GM12878 (cell line): ENCODE measurements around the gene ZNF57. TPM values are rescaled to one million over a fixed set of nuclear protein-coding genes. Genes with fewer than 3 reads are reported as not detected.

Experiments used
- ATAC-seq: fragments of 200-7000 bp; cut with Tn5 transposase; 3 replicates; pipeline ENCODE4 v1.9.1; 2020; ENCODE audit warnings: mild to moderate bottlenecking, moderate library complexity
- BruUV-seq: library from RNA; stranded (reverse); fragments of 400-500 nt; replicated peaks from 2 replicates; lab custom pipeline; 2021; lab: Mats Ljungman, UMichigan
- CTCF ChIA-PET: fragments of 300-600 bp; sonication (Branson Sonifier 250); formaldehyde crosslinking; extraction: SDS; loops from one replicate; lab custom pipeline; 2021; ENCODE audit warnings: inconsistent platforms; lab: Yijun Ruan, JAX
- POLR2A ChIA-PET: fragments of 350-600 bp; formaldehyde crosslinking; extraction: SDS; loops from one replicate; lab custom pipeline; 2021; ENCODE audit warnings: inconsistent platforms; lab: Charles Lee
- RAD21 ChIA-PET: fragments of 300-600 bp; sonication (Branson Sonifier 250); formaldehyde crosslinking; loops from one replicate; lab custom pipeline; 2023; ENCODE audit warnings: antibody characterized with exemption; ENCODE audit not compliant: unreplicated experiment; lab: Charles Lee
- SMC1A ChIA-PET: fragments of 300-600 bp; sonication (Branson Sonifier 250); formaldehyde crosslinking; loops from one replicate; lab custom pipeline; 2023; ENCODE audit not compliant: unreplicated experiment, uncharacterized antibody; lab: Charles Lee
- DNase-seq: peaks from one replicate; pipeline ENCODE4 v3.0.0-alpha.2; 2011; ENCODE audit warnings: low read depth, low spot score
- FAIRE-seq: peaks from 3 replicates; lab custom pipeline; 2011; peaks lifted over from hg19 to GRCh38; lab: Jason Lieb, UNC
- H2AFZ ChIP-seq: 2 replicates; pipeline ENCODE4 v1.6.0; 2011; ENCODE audit warnings: low read depth, low read length, control low read depth; ENCODE audit not compliant: control insufficient read depth
- H3K27ac ChIP-seq: 2 replicates; pipeline ENCODE4 v1.5.1; 2011; ENCODE audit warnings: control low read depth; ENCODE audit not compliant: control insufficient read depth, insufficient read depth
- H3K27me3 ChIP-seq, 2 experiments: replicated peaks in 1 of 2; 2 replicates each; pipeline versions ENCODE4 v1.6.0 to v1.6.1; 2011; ENCODE audit warnings: low read length in 1 of 2; ENCODE audit not compliant: control insufficient read depth in 2 of 2, insufficient read depth in 2 of 2
- H3K36me3 ChIP-seq, 2 experiments: 2 replicates each; pipeline ENCODE4 v1.5.1; 2011; ENCODE audit warnings: low read length in 1 of 2; ENCODE audit not compliant: control insufficient read depth in 2 of 2, insufficient read depth in 2 of 2
- H3K4me1 ChIP-seq: 2 replicates; pipeline ENCODE4 v1.6.1; 2011; ENCODE audit warnings: mild to moderate bottlenecking, low read length, moderate library complexity, mixed read lengths; ENCODE audit not compliant: control insufficient read depth, insufficient read depth
- H3K4me2 ChIP-seq: 2 replicates; pipeline ENCODE4 v1.6.0; 2011; ENCODE audit warnings: control low read depth; ENCODE audit not compliant: control insufficient read depth, insufficient read depth
- H3K4me3 ChIP-seq: fragments of 200-600 bp; sonication (generic); 2 replicates; pipeline ENCODE4 v1.5.1; 2016
- H3K79me2 ChIP-seq: 2 replicates; pipeline ENCODE4 v1.6.0; 2011; ENCODE audit warnings: low read length; ENCODE audit not compliant: control insufficient read depth, insufficient read depth
- H3K9ac ChIP-seq: 2 replicates; pipeline ENCODE4 v1.8.0; 2011; ENCODE audit warnings: low read length, control low read depth, mixed read lengths; ENCODE audit not compliant: control insufficient read depth, insufficient read depth
- H3K9me3 ChIP-seq: replicated peaks from 3 replicates; pipeline ENCODE4 v1.5.1; 2011; ENCODE audit warnings: mild to moderate bottlenecking, low read length; ENCODE audit not compliant: control insufficient read depth, insufficient read depth
- H4K20me1 ChIP-seq: 2 replicates; pipeline ENCODE4 v1.6.0; 2011; ENCODE audit not compliant: control insufficient read depth, insufficient read depth
- ATF3 ChIP-seq: IDR thresholded peaks from 2 replicates; pipeline ENCODE4 v1.6.1; 2011; ENCODE audit warnings: low read depth, mild to moderate bottlenecking, low read length, moderate library complexity, borderline replicate concordance; ENCODE audit errors: extremely low read depth
- BCLAF1 ChIP-seq: fragments of 450-650 bp; IDR thresholded peaks from 2 replicates; pipeline ENCODE4 v1.6.1; 2017; ENCODE audit warnings: antibody characterized with exemption, mild to moderate bottlenecking, moderate library complexity
- CHD2 ChIP-seq: IDR thresholded peaks from 2 replicates; pipeline ENCODE4 v1.6.1; 2011; ENCODE audit warnings: low read depth, low read length, improper control_type of control experiment, borderline replicate concordance
- ETV6 ChIP-seq, 2 experiments: fragments of 450-650 bp in 1 of 2; IDR thresholded peaks in 1 of 2; conservative IDR thresholded peaks in 1 of 2; 2 replicates each; pipeline ENCODE4 v1.6.1; 2014; ENCODE audit warnings: antibody characterized with exemption in 1 of 2, borderline replicate concordance in 1 of 2, low read depth in 1 of 2, mild to moderate bottlenecking in 1 of 2, moderate library complexity in 1 of 2
- FOS ChIP-seq: IDR thresholded peaks from 3 replicates; pipeline ENCODE4 v1.6.1; 2011; ENCODE audit warnings: borderline replicate concordance; ENCODE audit not compliant: insufficient read length; ENCODE audit errors: extremely low read depth
- GATAD2B ChIP-seq: fragments of 450-650 bp; conservative IDR thresholded peaks from 2 replicates; pipeline ENCODE4 v1.6.1; 2017; ENCODE audit warnings: low read depth, mild to moderate bottlenecking, moderate library complexity
- NBN ChIP-seq: fragments of 450-650 bp; IDR thresholded peaks from 2 replicates; pipeline ENCODE4 v1.6.1; 2016
- NR2F1 ChIP-seq: fragments of 450-650 bp; conservative IDR thresholded peaks from 2 replicates; pipeline ENCODE4 v1.6.1; 2017; ENCODE audit warnings: mild to moderate bottlenecking
- PAX8 ChIP-seq: fragments of 450-650 bp; IDR thresholded peaks from 2 replicates; pipeline ENCODE4 v1.6.1; 2017; ENCODE audit warnings: mild to moderate bottlenecking, moderate library complexity
- POLR2AphosphoS5 ChIP-seq: IDR thresholded peaks from 2 replicates; pipeline ENCODE4 v1.6.1; 2011; ENCODE audit warnings: mild to moderate bottlenecking, low read length, inconsistent platforms
- RCOR1 ChIP-seq: conservative IDR thresholded peaks from 2 replicates; pipeline ENCODE4 v1.6.1; 2012; ENCODE audit warnings: low read depth, low read length, improper control_type of control experiment
- SRF ChIP-seq, 2 experiments: IDR thresholded peaks; 2 replicates each; pipeline ENCODE4 v1.6.1; 2011; ENCODE audit warnings: low read depth in 2 of 2, low read length in 2 of 2, mild to moderate bottlenecking in 1 of 2, moderate library complexity in 1 of 2
- ZBTB4 ChIP-seq: fragments of 450-650 bp; formaldehyde crosslinking; IDR thresholded peaks from 2 replicates; pipeline ENCODE4 v1.4.0; 2022; ENCODE audit warnings: mild to moderate bottlenecking, moderate library complexity
- ZNF217 ChIP-seq: fragments of 450-650 bp; IDR thresholded peaks from 2 replicates; pipeline ENCODE4 v1.6.1; 2017; ENCODE audit warnings: antibody characterized with exemption, mild to moderate bottlenecking
- WGBS: methylation state at CpG from one replicate; pipeline ENCODE4 v1.1.6; 2016; ENCODE audit warnings: low lambda C conversion rate; ENCODE audit not compliant: insufficient replicate concordance, insufficient coverage; ENCODE audit errors: missing lambda C conversion rate; 5-methylcytosine and 5-hydroxymethylcytosine counted together
- in situ Hi-C: fragments of 300-500 bp; cut with MboI; formaldehyde crosslinking; loops from 9 replicates; pipeline ENCODE4 v1.14.3; 2018; ENCODE audit warnings: mixed read lengths
- intact Hi-C: fragments of 100-400 bp; cut with micrococcal nuclease; formaldehyde crosslinking; loops from one replicate; pipeline ENCODE4 v1.14.2; 2022; ENCODE audit not compliant: unreplicated experiment
- polyA plus RNA-seq, 11 experiments: library from polyadenylated mRNA; depleted of rRNA in 4 of 11; unstranded in 6 of 11; stranded (reverse) in 5 of 11; fragments of >200 nt; fragmentation: Nextera tagmentation in 4 of 11; fragmentation: Illumina TruSeq in 1 of 11; extraction: Ambion mirVana in 4 of 11; extraction: Trizol in 1 of 11; gene quantifications; 1 replicate in 1 of 11; 2 replicates in 10 of 11; pipeline versions ENCODE4 v1.2.1 to v1.2.3, GENCODE V29; 2011 to 2016; ENCODE audit warnings: inconsistent platforms in 2 of 11, missing spikeins in 2 of 11, low read depth in 1 of 11
- total RNA-seq, 4 experiments: library from RNA; depleted of rRNA in 3 of 4; stranded (reverse); fragments of >200 nt in 3 of 4; fragmentation: Illumina TruSeq in 1 of 4; extraction: Trizol in 1 of 4; gene quantifications; 2 replicates each; pipeline versions ENCODE4 v1.2.1 to v1.2.3, GENCODE V29; 2013 to 2021

Gene ZNF57
- total and polyA plus RNA-seq, 10 of the 15 experiments (the other 5 are each of a cell fraction or from before 2014, with no cell fraction given) = 2.7 to 8.9 (median 5.8) TPM

GRCh38 chr19:2896694-2897093 is 4.0 kb upstream of the ZNF57 start (continued):
- TF ChIP-seq RCOR1 (no peak), PAX8 (no peak)

- SMC1A ChIA-PET = no interaction called here
- 0 out of 4 replicates have a peak, but pooled peaks cover 0 to 3% of the 10 kb centered on the region in 2 experiments for H3K36me3 ChIP-seq
- 87% methylated on average over 13 of the region's 13 CpGs for WGBS
- no peak overlapping the region for H3K27ac ChIP-seq
- DNase-seq (no peak), ATAC-seq (no peak), FAIRE-seq (no peak)
- TF ChIP-seq ATF3 (no peak), FOS (no peak), ZNF217 (no peak), NR2F1 (no peak), ZBTB4 (CRISPR knock-in tag) (no peak), NBN (no peak), POLR2AphosphoS5 (no peak), CHD2 (no peak), ETV6 (conservative IDR thresholded peaks at IDR 0.05 in 1 of 2, IDR thresholded peaks at IDR 0.05 in 1 of 2; ENCODE audit: borderline replicate concordance in 1 of 2, low read depth in 1 of 2) (no peak), BCLAF1 (no peak), GATAD2B (no peak), SRF (IDR thresholded peaks at IDR 0.05; ENCODE audit: low read depth in 2 of 2, low read length in 2 of 2) (no peak)
- in situ Hi-C loops (no loop called here), intact Hi-C loops (no loop called here)
- H3K4me2 ChIP-seq = peak overlapping the region; percentile 17; the same call in 1 of the 2 replicates
- RAD21 ChIA-PET = no interaction called here
- no peak overlapping the region for H3K9ac ChIP-seq
- no peaks in the 10 kb centered on the region for H3K27me3 ChIP-seq
- no peaks in the 10 kb centered on the region for H3K4me1 ChIP-seq
- H3K9me3 ChIP-seq = no peaks in the 10 kb centered on the region; the same call in 2 of the 3 replicates
- H2AFZ ChIP-seq = no peak overlapping the region
- no TSS peak for BruUV-seq
- H3K4me3 ChIP-seq = 0 out of 2 replicates have a peak overlapping the region, but pooled peaks have one; percentile 77
- CTCF ChIA-PET = interaction anchor here (0.6 kb wide), 1 partner anchor 1306 kb away, joined by 3 read pairs; no protein-coding TSS in a partner anchor
- H4K20me1 ChIP-seq = no peaks in the 10 kb centered on the region
- H3K79me2 ChIP-seq = peaks cover 16% of the 10 kb centered on the region
- POLR2A ChIA-PET = no interaction called here
Measured at GRCh38 chr19:2902590-2903218, 2.0 kb downstream of the ZNF57 start.
